ENCODE measurements around the gene EPN2. TPM values are rescaled to one million over a fixed set of nuclear protein-coding genes. Genes with fewer than 3 reads are reported as not detected.

Gene EPN2
- total and polyA plus RNA-seq, 3 donors from 2014 or later, result 60.0 to 66.5 (median 61.1) TPM

GRCh38 chr17:19311421-19312215, 74.5 kb downstream of the EPN2 start:
- Histone ChIP-seq H3K27ac (no peak overlapping the region), H3K9me3 (no peaks in the 10 kb centered on the region), H3K27me3 (no peaks in the 10 kb centered on the region), H3K4me1 (peaks cover 9% of the 10 kb centered on the region), H3K4me3 (no peak overlapping the region), H3K36me3 (ENCODE audit: low read depth, missing control alignments) (no peaks in the 10 kb centered on the region)
- no peak for TF ChIP-seq CTCF (IDR thresholded peaks at IDR 0.05)
- TF ChIP-seq POLR2A (IDR thresholded peaks at IDR 0.05), result no peak
- intact Hi-C loops (cut with DNase I; ENCODE audit: low total_unique reads), result no loop called here
- WGBS, 2 donors, result 84 to 92% methylated on average over 6 of the region's 6 CpGs
- DNase-seq, result no peak

GRCh38 chr17:19312406-19312805, 75.2 kb downstream of the EPN2 start:
- H3K9me3 ChIP-seq, result no peaks in the 10 kb centered on the region
- no peaks in the 10 kb centered on the region for H3K27me3 ChIP-seq
- intact Hi-C loops (cut with DNase I; ENCODE audit: low total_unique reads), result no loop called here
- 94 to 99% methylated on average over 4 to 7 of the region's 7 CpGs for WGBS, 2 donors
- no peak for DNase-seq
- TF ChIP-seq CTCF (IDR thresholded peaks at IDR 0.05), result no peak
- no peak for TF ChIP-seq POLR2A (IDR thresholded peaks at IDR 0.05)
- H3K4me3 ChIP-seq, result no peak overlapping the region
- H3K27ac ChIP-seq, result no peak overlapping the region
- no peaks in the 10 kb centered on the region for H3K36me3 ChIP-seq (ENCODE audit: low read depth, missing control alignments)
- peaks cover 16% of the 10 kb centered on the region for H3K4me1 ChIP-seq

GRCh38 chr17:19313066-19313745, 76.0 kb downstream of the EPN2 start:
- DNase-seq, result no peak
- intact Hi-C loops (cut with DNase I; ENCODE audit: low total_unique reads), result no loop called here
- H3K4me3 ChIP-seq, result no peak overlapping the region
- H3K9me3 ChIP-seq, result no peaks in the 10 kb centered on the region
- no peak overlapping the region for H3K27ac ChIP-seq
- H3K4me1 ChIP-seq, result peaks cover 22% of the 10 kb centered on the region
- TF ChIP-seq CTCF (IDR thresholded peaks at IDR 0.05), result no peak
- TF ChIP-seq POLR2A (IDR thresholded peaks at IDR 0.05), result no peak
- WGBS, 2 donors, result 90 to 93% methylated on average over 12 to 13 of the region's 13 CpGs
- H3K27me3 ChIP-seq, result no peaks in the 10 kb centered on the region
- H3K36me3 ChIP-seq (ENCODE audit: low read depth, missing control alignments), result no peaks in the 10 kb centered on the region

GRCh38 chr17:19313746-19314651, 76.8 kb downstream of the EPN2 start:
- DNase-seq, result no peak
- intact Hi-C loops (cut with DNase I; ENCODE audit: low total_unique reads), result no loop called here
- H3K36me3 ChIP-seq (ENCODE audit: low read depth, missing control alignments), result no peaks in the 10 kb centered on the region
- H3K4me1 ChIP-seq, result peaks cover 22% of the 10 kb centered on the region
- no peaks in the 10 kb centered on the region for H3K9me3 ChIP-seq
- H3K27me3 ChIP-seq, result no peaks in the 10 kb centered on the region
- WGBS, 2 donors, result 65 to 71% methylated on average over 11 to 12 of the region's 12 CpGs
- no peak overlapping the region for H3K27ac ChIP-seq
- no peak for TF ChIP-seq CTCF (IDR thresholded peaks at IDR 0.05)
- no peak for TF ChIP-seq POLR2A (IDR thresholded peaks at IDR 0.05)
- no peak overlapping the region for H3K4me3 ChIP-seq

Data from testis (tissue), 3 donors.